Measurements from ENCODE around the gene ZFTA.
A peak's percentile ranks its signal among the peaks of the same experiment; 100 is the strongest.
"Not testable (repeated sequence)": the region's sequence is repeated elsewhere in the genome, so short reads cannot be mapped to it uniquely, and the experiment has no call there.

ZFTA gene

DNA sequence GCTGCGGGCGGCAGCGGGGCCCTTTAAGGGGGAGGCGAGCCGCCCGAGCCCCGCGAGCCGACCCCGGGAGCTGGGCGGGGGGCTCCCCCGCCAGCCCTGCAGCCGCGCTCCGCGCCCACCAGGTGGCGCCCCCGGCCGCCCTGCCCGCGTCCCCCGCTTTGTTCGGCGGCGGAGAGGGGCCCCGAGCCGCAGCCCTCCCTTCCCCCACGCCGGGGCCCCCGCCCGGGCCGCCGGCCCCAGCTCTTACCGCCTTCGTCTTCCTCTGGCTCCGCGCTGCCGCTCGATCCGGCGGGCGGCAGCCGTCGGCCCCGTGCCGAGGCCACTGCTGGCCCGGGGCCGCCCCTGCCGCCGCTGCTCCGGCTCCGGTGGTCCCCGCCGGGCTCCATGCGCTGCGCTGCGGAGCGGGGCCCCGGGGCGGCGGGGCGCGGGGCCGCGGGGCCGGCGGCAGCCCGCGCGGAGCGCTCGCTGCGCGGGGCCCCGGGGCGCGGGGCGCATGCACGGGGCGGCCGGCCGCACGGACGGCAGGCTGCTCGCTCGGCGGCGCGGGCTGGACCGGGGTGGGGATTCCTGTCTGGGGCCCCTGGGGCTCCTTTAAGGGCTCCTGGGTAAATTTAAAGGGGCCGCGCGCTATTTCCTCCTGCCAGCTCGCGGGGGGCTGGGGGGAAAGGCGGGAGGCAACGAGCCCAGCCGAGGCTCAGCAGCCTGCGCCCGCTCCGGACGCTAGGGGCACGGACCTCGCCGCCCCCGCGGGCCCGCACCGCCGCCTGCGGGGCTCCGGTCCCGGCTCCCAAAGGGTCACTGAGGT is at the start of gene ZFTA:
TSS of gene ZFTA (minus strand) at position 539 of the 805 bp plus-strand sequence. CDS start at position 386, 153 bp downstream.
- DNase-seq (ENCODE audit: low spot score) = peak; percentile 66

DNA sequence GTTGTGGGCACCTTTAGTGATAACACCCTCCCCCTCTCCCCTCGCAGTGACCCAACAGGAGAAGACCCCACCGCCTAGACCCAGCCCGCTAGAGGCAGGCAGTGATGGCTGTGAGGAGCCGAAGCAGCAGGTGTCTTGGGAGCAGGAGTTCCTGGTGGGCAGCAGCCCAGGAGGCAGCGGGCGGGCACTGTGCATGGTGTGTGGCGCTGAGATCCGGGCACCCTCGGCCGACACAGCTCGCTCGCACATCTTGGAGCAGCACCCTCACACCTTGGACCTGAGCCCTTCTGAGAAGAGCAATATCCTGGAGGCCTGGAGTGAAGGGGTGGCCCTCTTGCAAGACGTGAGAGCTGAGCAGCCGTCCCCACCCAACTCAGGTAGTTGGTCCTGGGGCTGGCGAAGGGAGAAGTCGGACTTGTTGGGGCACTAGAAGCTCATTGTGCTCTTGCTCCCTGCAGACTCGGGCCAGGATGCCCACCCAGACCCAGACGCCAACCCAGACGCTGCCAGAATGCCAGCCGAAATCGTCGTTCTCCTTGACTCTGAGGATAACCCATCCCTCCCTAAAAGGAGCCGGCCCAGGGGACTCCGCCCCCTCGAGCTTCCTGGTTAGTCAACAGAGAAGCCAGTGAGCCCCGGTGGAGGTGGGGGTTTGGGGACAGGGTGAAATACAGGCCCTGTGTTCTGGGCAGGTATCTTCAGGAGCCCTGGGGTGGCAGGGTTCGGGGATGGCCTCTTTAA is 49.4 kb upstream of the ZFTA start:
- DNase-seq (ENCODE audit: low spot score) = no peak

DNA sequence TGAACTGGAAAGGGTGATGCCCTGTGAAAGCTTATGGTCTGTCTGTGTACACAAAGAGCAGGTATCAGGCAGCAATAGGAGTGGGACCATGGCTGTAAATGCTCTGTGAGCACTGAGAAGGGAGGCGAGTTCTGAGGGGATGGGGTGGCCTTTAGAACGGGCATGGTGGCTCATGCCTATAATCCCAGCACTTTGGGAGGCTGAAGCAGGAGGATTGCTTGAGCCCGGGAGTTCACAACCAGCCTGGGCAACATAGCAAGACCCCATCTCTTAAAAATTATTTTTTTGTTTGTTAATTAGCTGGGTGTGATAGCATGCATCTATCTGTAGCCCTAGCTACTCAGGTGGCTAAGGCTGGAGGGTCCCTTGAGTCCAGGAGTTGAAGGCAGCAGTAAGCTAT is 48.2 kb upstream of the ZFTA start:
- DNase-seq (ENCODE audit: low spot score) = no peak

DNA sequence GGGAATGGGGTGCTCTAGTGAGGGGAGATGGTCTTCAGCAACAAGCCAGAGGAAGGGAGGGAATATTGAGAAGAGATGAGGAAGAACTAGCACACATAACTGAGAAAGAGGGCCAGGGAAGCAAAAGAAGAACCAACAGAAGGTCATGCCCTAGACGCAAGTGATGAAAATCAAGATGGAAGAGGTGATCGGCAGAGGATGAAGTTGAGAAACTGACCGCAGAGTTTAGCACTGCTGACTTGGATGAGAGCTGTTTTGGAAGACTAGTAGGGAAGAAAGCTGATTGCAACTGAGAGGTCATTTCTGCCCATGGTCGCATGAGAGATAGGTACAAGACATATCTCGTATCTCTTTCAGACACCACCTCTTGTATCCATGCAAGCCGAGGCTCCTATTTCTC is 47.6 kb upstream of the ZFTA start:
- no peak for DNase-seq (ENCODE audit: low spot score)

DNA sequence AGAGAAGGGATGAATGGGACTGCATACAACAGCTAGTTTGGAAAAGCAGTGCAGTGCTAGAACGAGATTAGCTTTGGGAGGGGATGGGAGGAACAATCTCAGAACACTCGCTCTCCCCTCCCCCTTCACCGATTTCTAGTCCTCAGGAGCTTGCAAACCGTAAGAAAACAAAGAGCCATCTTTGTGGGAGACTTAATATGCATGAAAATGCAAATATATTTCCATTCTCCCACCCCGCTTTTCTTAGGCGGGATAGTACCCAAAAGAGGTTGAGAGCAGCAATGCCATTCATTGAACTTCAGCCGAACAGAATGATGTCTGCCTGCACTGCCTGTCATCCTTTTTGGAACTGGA is 45.8 kb upstream of the ZFTA start:
- no peak for DNase-seq (ENCODE audit: low spot score)

DNA sequence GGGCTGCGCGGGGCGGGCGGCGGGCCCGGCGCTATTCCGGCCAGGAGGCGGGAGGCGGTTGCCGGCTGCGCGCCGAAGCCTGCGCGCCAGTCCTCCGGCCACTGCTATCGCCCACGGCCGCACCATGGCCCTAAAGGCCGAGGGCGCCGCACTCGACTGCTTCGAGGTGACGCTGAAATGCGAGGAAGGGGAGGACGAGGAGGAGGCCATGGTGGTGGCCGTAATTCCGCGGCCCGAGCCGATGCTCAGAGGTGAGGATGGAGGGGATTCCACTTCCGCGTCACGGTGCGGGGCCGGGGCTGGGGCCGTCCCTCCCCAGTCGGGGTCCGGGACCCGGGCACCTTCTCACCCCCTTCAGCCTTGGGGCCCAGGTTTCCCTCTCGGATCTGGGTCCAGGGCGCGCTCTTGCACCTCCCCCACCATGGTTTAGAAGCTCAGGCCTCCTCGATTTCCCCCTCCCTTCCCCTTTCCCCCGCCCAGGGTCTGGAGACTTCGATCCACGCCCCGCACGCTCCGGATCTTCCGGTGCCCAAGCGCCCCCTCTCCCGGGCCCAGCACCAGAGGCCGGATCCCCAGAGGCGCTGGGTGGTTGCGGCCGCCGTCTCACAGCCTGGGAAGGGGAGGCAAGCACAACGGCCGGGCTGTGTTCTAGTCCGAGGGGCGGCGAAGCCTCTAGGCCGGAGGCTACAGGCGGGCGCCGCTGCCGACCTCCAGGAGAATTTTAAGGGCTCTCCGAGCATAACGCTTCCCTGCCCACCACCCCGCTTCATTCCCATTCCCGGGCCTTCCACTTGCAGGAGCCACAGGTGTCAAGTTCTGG is 45.2 kb upstream of the ZFTA start:
- DNase-seq (ENCODE audit: low spot score) = peak; percentile 47

DNA sequence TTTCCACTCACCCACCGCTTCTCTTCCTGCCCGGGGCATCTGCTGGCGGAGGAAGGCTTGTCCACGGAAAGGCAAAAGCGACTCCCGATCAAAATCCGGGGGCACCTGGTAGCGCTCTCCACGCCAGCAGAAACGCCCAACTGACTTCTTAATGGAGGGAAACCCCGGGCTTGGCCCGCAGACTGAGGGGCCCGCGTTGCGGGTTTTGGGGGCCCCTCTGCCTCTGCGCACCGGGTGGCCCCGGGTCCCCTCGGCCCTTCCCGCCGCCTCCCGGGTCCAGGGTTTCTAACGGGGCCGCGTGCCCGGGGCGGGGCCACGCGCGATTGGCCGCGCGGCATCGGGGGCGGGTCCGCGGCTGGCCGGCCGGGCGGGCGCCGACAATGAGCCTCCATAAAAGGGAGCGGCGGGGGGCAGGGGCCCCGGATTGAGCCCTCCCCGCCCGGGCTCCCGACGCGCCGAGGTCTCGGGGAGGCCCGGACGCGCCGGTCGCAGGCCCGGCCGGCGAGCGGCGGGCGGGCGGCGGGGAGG is 44.5 kb upstream of the ZFTA start, which contains the start of gene SPINDOC:
TSS of gene SPINDOC (plus strand) at position 422 of the 528 bp plus-strand sequence. CDS start 231 bp downstream, outside the sequence.
- DNase-seq (ENCODE audit: low spot score) = peak; percentile 79

DNA sequence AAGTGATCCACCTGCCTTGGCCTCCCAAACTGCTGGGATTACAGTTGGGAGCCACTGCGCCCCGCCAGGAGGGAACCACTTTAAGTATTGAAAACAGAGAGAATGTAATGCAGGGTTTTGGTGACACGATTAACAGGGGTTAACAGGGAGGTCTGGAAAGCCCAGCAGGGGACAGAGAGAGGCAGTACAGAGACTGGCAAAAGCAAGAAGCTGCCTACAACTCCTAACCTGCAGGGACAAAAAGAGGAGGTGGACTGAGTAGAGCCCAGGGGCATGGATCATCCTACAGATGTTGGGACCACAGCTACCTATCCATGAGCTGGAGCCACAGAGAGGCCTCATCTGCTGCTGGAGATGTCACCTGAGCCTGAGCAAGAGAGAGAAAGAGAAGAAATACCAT is 42.9 kb upstream of the ZFTA start:
- no peak for DNase-seq (ENCODE audit: low spot score)

DNA sequence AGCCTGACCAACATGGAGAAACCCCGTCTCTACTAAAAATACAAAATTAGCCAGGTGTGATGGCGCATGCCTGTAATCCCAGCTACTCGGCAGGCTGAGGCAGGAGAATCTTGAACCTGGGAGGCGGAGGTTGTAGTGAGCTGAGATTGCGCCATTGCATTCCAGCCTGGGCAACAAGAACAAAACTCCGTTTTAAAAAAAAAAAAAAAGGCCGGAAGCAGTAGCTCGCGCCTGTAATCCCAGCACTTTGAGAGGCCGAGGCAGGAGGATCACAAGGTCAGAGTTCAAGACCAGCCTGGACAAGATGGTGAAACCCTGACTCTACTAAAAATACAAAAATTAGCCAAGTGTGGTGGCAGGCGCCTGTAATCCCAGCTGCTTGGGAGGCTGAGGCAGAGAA is 41.8 kb upstream of the ZFTA start:
- not testable (repeated sequence) for DNase-seq (ENCODE audit: low spot score)

DNA sequence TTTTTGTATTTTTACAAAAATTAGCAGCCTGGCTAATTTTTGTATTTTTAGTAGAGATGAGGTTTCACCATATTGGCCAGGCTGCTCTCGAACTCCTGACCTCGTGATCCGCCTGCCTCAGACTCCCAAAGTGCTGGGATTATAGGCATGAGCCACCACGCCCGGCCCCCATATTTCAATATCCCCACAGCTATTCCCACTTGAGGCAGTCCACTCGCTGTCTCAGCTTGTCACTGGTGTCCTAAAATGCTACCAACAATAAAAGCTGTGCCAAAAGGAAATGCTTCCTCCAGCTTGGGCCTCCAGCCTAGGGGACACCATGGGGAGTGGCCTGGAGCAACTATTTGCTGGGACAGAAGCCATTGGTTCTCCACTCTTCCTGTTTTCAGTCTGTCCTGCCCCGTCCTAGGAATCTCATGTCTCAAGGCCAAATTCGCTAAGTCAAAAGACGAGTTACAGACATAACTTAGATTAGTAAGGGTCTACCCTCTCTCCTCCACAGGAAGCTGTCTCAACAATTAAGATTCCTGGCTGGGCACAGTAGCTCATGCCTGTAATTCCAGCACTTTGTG is 37.4 kb upstream of the ZFTA start:
- DNase-seq (ENCODE audit: low spot score) = no peak

DNA sequence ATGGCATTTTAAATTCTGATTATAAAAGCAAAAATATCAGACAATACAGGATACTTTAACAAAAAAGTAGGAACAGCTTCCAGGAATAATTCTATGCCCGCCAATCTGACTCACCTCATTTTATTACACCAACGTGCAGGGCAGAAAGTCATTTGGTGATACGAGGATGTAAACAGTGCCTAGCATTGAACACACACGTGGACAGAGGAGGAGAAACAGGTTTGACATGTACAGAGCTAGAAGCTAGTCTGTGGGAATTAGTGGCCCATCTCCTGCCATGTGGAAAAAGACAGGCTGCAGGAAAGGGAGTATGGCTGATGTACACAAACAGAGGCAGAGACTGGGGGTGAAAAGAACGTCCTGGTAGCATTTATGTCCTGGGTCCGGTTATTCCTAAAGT is 35.7 kb upstream of the ZFTA start:
- DNase-seq (ENCODE audit: low spot score) = peak; percentile 50

DNA sequence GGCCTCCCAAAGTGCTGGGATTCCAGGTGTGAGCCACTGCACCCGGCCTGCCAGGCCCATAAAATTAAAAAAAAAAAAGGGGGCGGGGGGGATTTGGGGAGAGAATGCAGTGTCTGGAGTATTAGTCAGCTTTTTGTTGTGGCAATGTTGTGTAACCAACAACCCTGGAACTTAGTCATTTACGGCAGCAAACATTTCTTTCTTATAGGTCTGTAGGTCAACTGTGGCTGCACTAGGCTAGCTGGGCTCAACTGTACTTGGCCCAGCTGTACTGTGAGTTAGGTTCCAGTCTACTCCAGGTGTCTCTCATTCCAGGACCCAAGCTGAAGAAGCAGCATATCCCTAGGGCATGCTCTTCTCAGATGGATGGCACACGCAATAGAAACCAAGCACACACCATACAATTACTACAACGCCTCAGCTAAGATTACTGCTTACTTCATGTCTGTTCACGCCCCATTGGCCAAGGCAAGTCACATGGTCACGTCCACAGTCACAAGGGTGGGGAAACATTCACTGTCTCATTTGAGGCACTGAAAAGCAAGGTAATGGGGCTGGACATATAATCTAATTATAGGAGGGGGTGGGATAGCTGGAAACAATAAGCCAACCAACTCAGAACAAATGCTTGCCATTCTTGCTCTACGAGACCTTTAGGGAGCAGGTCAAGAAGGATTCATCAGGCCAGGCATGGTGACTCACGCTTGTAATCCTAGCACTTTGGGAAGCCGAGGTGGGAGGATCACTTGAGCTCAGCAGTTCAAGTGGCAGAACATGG is 34.3 kb upstream of the ZFTA start:
- DNase-seq (ENCODE audit: low spot score) = peak; percentile 62

DNA sequence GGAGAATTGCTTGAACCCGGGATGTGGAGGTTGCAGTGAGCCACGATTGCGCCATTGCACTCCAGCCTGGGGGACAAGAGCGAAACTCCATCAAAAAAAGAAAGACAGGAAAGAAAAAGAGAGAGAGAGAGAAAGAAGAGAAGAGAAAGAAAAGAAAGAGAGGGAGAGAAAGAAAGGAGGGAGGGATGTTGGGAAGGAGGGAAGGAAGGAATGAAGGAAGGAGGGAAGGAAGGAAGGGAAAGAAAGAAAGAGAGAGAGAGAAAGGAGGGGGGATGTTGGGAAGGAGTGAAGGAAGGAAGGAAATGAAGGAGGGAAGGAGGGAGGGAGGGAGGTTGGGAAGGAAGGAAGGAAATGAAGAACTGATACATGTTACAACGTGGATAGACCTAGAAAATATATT is 32.3 kb upstream of the ZFTA start:
- no peak for DNase-seq (ENCODE audit: low spot score)

DNA sequence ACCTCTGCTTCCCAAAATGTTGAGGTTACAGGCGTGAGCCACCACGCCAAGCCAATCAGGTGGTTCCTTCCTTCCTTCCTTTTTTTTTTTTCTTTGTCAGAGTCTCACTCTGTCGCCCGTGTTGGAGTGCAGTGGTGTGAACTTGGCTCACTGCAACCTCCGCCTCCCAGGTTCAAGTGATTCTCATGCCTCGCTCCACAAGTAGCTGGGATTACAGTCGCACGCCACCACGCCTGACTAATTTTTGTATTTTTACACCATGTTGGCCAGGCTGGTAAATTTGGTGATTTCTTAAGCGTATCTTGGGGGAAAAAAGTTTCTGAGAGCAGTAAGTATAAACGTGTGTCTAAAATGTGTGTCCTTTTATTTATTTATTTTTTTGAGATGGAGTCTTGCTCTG is 26.5 kb upstream of the ZFTA start:
- DNase-seq (ENCODE audit: low spot score) = no peak

DNA sequence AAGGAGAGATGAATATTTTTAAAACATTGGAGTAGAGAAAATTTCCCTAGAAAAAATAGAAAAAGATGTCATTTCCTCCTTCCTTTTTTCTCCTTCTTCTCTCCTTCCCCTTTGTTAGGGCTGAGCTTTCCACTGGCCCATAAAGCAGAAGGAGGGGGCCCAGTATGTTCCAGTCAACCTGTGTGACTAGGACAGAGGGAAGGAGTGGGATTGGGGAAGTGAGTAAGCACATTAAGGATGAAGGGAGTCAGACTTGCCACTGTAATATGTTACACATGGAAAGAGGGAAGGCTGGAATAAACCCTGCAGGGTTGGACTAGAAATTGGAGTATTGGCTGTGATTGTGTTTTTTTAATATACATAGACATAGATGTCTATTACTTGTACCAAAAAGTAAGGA is 24.6 kb upstream of the ZFTA start:
- no peak for DNase-seq (ENCODE audit: low spot score)

DNA sequence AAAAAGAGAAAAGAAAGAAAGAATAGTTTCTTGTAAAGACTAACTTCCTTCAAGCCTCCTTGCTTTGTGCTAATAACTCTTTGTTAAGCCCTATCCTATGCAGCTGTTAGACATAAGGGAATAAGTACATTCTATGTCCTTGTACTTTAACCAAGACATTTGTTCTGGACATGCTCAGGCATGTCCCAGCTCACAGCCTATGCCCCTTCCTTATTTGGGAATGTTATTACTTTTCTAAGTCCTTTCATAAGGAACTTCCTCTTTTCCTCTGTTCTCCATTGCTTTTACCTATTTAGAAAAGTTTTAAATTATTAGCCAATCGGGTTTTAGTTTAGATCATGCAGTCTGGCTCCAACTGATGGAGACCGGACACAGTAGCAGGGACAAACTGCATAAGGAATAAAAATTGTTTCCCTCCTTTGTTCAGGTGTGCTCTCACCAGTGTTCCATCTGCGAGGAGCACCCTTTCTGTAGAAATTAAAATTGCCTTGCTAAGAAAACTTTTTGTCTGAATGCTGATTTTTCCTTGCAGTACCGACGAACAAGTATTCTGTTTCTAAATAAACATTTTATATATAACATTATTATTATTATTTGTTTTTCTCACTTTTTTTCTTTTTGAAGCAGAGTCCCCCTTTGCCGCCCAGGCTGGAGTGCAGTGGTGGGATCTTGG is 23.1 kb upstream of the ZFTA start:
- no peak for DNase-seq (ENCODE audit: low spot score)

DNA sequence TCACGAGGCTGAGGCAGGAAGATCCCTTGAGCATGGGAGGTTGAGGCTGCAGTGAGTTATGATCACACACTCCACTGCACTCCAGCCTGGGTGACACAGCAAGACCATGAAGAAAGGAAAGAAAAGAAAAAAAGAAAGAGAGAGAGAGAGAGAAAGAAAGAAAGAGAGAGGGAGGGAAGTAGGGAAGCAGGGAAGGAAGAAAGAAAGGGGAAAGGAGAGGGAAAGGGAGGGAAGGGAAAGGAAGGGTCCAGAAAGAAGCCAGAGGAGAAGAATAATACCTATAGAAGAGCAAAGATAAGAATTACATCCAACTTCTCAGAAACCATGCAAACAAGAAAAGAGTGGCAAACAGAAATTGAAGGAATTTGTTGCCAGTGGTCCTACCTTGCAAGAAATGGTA is 17.2 kb upstream of the ZFTA start:
- no peak for DNase-seq (ENCODE audit: low spot score)

DNA sequence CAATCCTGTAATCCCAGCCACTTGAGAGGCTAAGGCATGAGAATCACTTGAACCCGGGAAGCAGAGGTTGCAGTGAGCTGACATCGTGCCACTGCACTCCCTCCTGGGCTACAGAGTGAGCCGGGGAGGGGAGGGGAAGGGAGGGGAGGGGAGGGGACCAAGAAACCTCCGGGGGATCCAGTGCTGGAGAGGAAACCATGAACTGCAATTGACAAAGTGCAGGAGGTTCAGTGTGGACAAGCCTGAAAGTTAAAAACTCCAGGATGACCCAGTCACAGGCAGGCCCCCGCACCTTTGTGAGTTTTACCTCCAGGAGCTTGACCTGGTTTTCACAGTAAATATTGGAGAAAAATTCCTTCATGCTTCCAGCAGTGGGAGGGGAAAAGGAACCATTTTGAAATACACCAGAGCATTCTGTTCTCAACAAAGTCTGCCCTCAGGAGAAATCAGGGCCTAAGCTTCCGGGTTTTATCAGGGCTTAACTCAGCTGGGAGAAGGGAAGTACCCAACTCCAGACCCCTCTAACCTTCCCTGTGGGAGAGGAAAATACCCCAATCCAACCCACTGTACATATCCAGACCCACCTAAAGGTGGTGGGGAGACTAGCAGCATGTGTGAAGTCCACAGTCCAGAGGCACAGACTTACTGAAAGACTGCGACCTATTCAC is 15.5 kb upstream of the ZFTA start:
- no peak for DNase-seq (ENCODE audit: low spot score)

DNA sequence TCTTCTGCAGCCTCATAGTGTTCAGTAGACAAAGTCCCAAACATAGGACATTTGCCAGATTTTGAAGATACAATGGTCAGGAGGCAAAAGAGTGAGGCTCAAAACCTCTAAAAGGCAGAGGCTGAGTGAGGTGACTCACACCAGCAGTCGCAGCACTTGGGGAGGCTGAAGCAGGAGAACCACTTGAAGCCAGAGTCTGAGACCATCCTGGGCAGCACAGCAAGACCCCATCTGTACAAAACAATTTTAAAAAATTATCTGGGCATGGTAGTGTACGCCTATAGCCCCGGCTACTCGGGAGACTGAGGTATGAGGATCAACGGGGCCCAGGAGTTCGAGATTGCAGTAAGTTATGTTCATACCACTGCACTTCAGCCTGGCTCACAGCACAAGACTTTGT is 14.2 kb upstream of the ZFTA start:
- DNase-seq (ENCODE audit: low spot score) = no peak

DNA sequence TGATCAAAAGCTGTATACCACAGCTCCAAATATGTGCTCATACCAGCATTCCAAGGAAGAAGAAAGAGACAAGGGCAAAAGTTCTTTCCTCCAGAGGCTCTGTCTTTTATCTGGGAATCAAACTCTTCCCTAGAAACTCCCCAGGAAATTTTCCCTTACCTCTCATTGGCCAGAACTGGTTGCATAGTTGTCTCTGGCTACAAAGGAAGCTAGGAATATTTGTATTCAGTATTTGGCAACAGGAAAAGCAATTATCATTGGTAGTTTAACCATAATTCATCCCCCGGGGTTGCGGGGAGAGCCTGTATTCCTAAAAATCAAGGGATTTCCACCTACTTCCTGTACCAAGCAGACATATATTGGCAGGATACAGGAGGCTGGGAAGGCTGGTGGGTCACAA is 10.5 kb upstream of the ZFTA start:
- no peak for DNase-seq (ENCODE audit: low spot score)

Measured in kidney tubule cell (primary cell).